ENCODE results near the gene MICALL2. TPM values are rescaled to one million over a fixed set of nuclear protein-coding genes. Genes with fewer than 3 reads are reported as not detected.
A peak's percentile ranks its signal among the peaks of the same experiment; 100 is the strongest.

The MICALL2 gene
- total RNA-seq, 2 donors from 2014 or later: 2.0 to 2.1 TPM

GRCh38 chr7:1395211-1396070 is 63.8 kb downstream of the MICALL2 start:
- H3K27ac Mint-ChIP-seq: no peak overlapping the region
- peak; percentile 49 for DNase-seq (ENCODE audit: low spot score)
- H3K9me3 Mint-ChIP-seq: no peaks in the 10 kb centered on the region
- H3K4me3 Mint-ChIP-seq: no peak overlapping the region
- H3K27me3 Mint-ChIP-seq: peaks cover 9 to 14% of the 10 kb centered on the region in 2 donors
- no peaks in the 10 kb centered on the region for H3K4me1 Mint-ChIP-seq (ENCODE audit: low read depth in 2 of 2)
- ATAC-seq: no peak
- H3K36me3 Mint-ChIP-seq: no peaks in the 10 kb centered on the region

DNA sequence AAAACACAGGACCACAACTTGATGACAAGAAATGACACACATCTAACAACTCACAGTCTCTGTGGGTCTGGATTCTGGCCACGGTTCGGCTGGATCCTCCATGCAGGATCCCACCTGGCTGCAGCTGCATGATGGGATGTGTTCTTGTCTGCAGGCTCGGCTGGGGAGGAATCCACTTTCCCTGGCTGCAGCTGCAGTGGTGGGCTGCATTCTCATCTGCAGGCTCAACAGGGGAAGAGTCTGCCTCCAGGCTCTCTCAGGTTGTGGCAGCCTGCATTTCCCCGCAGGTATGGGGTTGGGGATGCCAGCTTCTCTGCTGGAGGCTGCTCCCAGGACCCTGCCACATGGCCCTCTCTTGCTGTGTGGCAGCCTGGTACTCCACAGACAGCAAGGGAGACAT is 64.9 kb downstream of the MICALL2 start:
- no peak overlapping the region for H3K4me3 Mint-ChIP-seq
- DNase-seq (ENCODE audit: low spot score) (peak; percentile 15), ATAC-seq (no peak)
- no peak overlapping the region for H3K27ac Mint-ChIP-seq
- no peaks in the 10 kb centered on the region for H3K9me3 Mint-ChIP-seq
- H3K36me3 Mint-ChIP-seq: no peaks in the 10 kb centered on the region
- no peaks in the 10 kb centered on the region for H3K4me1 Mint-ChIP-seq (ENCODE audit: low read depth in 2 of 2)
- H3K27me3 Mint-ChIP-seq: peaks cover 12 to 19% of the 10 kb centered on the region in 2 donors

DNA sequence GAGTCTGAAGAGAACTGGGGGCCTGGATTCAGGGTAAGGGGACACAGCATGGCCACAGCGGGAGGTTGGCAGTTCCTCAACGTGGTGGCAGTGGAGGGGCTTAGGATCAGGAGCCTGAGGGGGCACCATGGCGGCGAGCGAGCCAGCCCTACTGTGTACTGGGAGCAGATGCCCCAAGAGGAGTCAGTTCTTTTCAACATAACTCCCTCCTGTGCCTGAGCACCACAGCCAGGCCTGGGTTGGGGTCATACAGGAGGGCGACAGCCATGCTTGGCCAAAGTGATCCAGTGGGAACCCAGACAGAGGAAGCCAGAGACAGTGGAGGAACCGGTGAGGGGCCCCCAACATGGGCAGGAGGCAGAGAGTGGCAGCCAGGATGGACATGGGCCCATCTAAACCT is 65.8 kb downstream of the MICALL2 start:
- peak; percentile 44 for DNase-seq (ENCODE audit: low spot score)
- Mint-ChIP-seq H3K27ac (no peak overlapping the region), H3K4me3 (no peak overlapping the region), H3K4me1 (ENCODE audit: low read depth in 2 of 2) (no peaks in the 10 kb centered on the region), H3K9me3 (no peaks in the 10 kb centered on the region), H3K36me3 (no peaks in the 10 kb centered on the region), H3K27me3 (peaks cover 14 to 19% of the 10 kb centered on the region in 2 donors)
- ATAC-seq: peak; percentile 20 to 31

GRCh38 chr7:1392556-1392955 is 66.7 kb downstream of the MICALL2 start:
- H3K9me3 Mint-ChIP-seq: no peaks in the 10 kb centered on the region
- no peaks in the 10 kb centered on the region for H3K36me3 Mint-ChIP-seq
- H3K27me3 Mint-ChIP-seq: peaks cover 12 to 13% of the 10 kb centered on the region in 2 donors
- no peak overlapping the region for H3K27ac Mint-ChIP-seq
- ATAC-seq: no peak
- no peak for DNase-seq (ENCODE audit: low spot score)
- H3K4me3 Mint-ChIP-seq: no peak overlapping the region
- H3K4me1 Mint-ChIP-seq (ENCODE audit: low read depth in 2 of 2): no peaks in the 10 kb centered on the region

DNA sequence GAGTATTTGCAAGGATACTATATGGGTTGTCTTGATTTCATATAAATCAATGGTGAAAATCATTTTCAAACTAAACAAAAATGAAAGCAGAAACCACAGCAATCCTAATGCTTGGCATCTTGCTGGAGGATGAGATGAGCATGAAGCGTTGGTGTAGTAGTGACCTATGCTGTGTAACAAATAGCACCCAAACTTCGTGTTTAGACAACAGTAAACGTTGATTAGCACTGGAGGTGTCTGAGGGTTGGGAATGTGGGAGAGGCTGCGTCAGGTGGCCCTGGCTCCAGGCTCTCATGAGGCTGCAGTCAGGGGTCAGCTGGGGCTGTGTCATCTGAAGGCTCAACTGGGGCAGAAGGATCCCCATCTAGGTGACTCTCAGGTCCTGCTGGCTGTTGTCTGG is 67.8 kb downstream of the MICALL2 start:
- ATAC-seq (no peak), DNase-seq (ENCODE audit: low spot score) (no peak)
- H3K4me3 Mint-ChIP-seq: no peak overlapping the region
- H3K27ac Mint-ChIP-seq: no peak overlapping the region
- H3K4me1 Mint-ChIP-seq (ENCODE audit: low read depth in 2 of 2): no peaks in the 10 kb centered on the region
- H3K9me3 Mint-ChIP-seq: no peaks in the 10 kb centered on the region
- H3K36me3 Mint-ChIP-seq: no peaks in the 10 kb centered on the region
- peaks cover 8 to 16% of the 10 kb centered on the region in 2 donors for H3K27me3 Mint-ChIP-seq

- peaks cover 18 to 22% of the 10 kb centered on the region in 2 donors for H3K27me3 Mint-ChIP-seq
Observed at GRCh38 chr7:1388703-1389335, 70.5 kb downstream of the MICALL2 start.

DNA sequence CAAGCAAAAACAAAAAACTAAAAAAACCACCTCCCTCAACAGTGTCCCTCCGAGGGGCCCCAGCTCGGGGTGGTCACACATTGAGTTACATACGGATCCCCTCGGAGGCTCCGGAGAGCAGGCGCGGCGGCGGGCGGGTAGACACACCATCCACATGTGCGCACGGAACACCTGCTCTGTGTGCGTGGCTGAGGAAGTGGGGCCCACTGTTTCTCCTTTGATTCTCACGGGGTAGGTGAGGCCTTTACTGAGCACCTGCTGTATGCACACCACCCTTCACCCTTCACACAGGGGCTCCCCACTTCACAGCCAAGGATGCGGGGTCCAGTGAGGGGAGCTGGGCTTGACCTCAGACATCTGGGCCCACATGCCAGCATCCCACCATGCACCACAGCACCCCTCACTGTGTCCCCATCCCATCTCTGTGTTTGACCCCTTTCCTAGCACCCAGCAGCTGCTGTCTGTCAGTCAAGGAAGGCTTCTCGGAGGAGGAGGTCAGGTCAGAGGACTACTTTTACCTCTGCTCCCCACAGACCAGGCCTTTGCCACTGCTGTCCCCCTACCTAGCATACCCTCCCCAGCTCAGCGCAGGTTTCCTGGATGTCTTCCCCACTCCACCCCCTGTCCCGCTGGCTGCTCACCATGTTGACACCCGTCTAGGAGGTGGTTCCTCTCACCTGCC is 71.1 kb downstream of the MICALL2 start:
- DNase-seq (ENCODE audit: low spot score) (peak; percentile 60), ATAC-seq (no peak)
- no peaks in the 10 kb centered on the region for H3K36me3 Mint-ChIP-seq
- H3K4me1 Mint-ChIP-seq (ENCODE audit: low read depth in 2 of 2): no peaks in the 10 kb centered on the region
- H3K27me3 Mint-ChIP-seq: peaks cover 18 to 22% of the 10 kb centered on the region in 2 donors
- no peak overlapping the region for H3K4me3 Mint-ChIP-seq
- H3K27ac Mint-ChIP-seq: no peak overlapping the region
- no peaks in the 10 kb centered on the region for H3K9me3 Mint-ChIP-seq

More at GRCh38 chr7:1388703-1389335, 70.5 kb downstream of the MICALL2 start:
- Mint-ChIP-seq H3K4me1 (ENCODE audit: low read depth in 2 of 2) (no peaks in the 10 kb centered on the region), H3K27ac (no peak overlapping the region), H3K9me3 (no peaks in the 10 kb centered on the region), H3K4me3 (no peak overlapping the region), H3K36me3 (no peaks in the 10 kb centered on the region)
- no peak for ATAC-seq
- peak; percentile 31 for DNase-seq (ENCODE audit: low spot score)

DNA sequence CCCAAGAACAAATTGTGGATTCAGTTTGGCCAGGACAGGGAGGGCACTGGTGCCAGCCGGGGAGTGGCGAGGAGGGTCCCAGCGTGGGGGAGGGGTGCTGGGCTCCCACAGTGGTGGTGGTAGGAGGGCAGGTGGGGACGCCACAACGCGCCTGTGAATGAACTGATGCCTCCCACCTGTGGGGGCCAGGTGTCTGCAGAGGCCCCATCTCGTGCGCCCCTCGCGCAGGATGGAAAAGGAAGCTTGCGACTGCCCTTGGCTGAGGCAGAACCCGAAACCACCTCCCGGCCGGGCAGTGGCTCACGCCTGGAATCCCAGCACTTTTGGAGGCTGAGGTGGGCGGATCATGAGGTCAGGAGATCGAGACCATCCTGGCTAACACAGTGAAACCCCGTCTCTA is 72.0 kb downstream of the MICALL2 start:
- no peaks in the 10 kb centered on the region for H3K4me1 Mint-ChIP-seq (ENCODE audit: low read depth in 2 of 2)
- no peaks in the 10 kb centered on the region for H3K9me3 Mint-ChIP-seq
- no peak for ATAC-seq
- H3K4me3 Mint-ChIP-seq: no peak overlapping the region
- H3K27me3 Mint-ChIP-seq: peaks cover 18 to 22% of the 10 kb centered on the region in 2 donors
- H3K27ac Mint-ChIP-seq: no peak overlapping the region
- no peaks in the 10 kb centered on the region for H3K36me3 Mint-ChIP-seq
- no peak for DNase-seq (ENCODE audit: low spot score)

DNA sequence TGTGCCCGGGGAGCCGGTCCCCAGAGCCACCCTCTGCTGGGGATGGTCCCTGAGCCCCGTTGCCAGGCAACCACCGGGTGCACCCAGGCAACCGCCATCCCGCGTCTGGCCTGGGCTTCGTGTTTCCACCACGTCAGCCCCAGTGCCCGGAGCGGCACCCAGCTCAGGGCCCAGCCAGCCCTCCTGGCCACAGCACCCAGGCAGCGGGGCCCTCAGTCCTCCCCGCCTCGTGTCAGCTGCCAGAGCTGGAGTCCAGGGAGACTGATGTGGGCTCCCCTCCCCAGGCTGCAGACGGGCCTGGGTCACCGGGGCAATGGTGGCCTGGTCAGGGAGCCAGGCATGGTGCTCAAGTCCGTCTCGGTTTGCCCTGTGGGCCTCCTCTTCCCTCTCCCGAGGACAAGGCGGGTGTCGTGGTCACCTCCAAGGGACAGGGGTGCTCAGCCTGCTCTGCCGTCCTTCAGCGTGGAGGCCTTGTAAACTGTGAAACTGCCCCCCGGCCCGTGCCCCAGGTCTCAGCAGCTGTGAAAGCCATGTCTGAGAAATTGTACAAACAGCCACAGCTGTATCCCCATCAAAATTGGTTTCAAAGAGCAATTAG is 72.5 kb downstream of the MICALL2 start:
- Mint-ChIP-seq H3K9me3 (no peaks in the 10 kb centered on the region), H3K27ac (no peak overlapping the region), H3K36me3 (no peaks in the 10 kb centered on the region), H3K4me3 (no peak overlapping the region), H3K4me1 (ENCODE audit: low read depth in 2 of 2) (no peaks in the 10 kb centered on the region), H3K27me3 (peaks cover 18 to 22% of the 10 kb centered on the region in 2 donors)
- ATAC-seq: no peak
- no peak for DNase-seq (ENCODE audit: low spot score)

DNA sequence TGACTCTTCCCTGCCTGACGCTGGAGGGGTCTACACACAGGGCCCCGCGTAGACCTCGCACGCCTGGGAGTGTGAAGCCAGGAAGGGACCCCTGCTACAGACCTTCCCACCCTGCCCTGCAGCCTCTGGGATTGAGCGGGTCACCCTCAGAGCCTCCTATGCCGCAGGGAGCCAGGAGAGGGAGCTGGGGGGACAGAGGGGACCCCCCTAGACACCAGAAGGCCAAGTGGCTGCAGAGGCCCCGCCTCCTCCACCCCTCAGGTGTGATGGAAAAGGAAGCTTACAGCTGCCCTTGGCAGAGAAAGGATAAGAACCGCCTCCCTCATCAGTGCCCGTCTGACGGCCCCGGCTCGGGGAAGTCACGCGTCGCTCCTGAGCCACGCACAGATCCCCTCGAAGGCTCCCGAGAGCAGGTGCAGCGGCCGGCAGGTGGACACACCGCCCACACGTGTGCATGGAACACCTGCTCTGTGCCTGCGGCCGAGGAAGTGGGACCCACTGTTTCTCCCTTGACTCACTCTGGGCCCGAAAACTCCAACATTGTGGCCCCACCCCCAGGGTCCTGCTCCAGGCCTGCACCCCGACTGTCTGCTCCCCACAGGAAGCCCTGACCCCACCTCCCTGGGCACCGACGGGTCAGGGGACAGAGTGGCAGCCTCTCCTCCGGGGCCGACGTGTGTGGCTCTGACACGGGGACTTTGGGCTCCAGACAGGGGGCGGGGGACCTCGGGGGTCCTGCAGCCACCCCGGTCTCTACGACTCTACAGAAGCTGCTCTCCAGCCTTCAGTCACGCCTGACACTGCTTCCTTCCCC is 73.3 kb downstream of the MICALL2 start:
- Mint-ChIP-seq H3K27ac (no peak overlapping the region), H3K9me3 (no peaks in the 10 kb centered on the region), H3K4me1 (ENCODE audit: low read depth in 2 of 2) (no peaks in the 10 kb centered on the region), H3K36me3 (no peaks in the 10 kb centered on the region), H3K4me3 (no peak overlapping the region), H3K27me3 (peaks cover 18 to 22% of the 10 kb centered on the region in 2 donors)
- peak in 1 of 2 donors; percentile 13 for ATAC-seq
- DNase-seq (ENCODE audit: low spot score): no peak

DNA sequence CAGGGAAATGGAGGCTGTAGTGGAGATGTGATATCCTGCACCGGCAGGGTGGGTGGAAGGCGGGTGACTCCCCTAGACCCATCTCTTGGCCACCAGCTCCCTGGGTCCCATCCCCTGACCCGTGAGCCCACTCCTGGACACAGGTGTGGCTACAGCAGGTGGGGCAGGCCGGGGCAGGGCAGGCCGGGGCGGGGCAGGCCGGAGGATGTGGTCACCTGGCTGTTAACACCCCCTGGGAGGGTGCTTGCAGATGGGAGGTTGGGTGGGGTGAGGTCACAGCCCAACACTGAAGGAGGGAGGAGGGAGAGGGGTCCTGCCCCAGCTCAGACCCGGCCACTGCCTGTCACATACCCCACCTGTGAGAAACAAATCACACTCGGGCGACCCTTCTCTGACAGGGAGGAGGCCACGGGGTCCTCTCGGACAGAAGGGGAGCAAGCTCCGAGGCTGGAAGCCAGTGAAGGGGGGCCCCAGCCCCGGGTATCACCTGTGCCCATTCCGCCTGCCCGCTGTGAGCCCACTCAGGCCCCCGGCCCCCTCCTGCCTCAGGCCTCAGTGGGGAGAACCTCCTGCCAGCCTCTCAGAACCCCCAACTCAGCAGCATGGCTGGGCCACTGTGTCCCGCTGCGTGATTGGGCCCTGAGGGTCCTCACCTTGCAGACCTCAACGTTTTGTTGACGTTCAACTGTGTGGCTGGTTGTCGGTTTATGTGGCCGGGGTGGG is 74.0 kb downstream of the MICALL2 start:
- peaks cover 14 to 18% of the 10 kb centered on the region in 2 donors for H3K27me3 Mint-ChIP-seq

More for the DNA sequence above, 74.0 kb downstream of the MICALL2 start:
- Mint-ChIP-seq H3K4me3 (no peak overlapping the region), H3K27ac (no peak overlapping the region), H3K9me3 (no peaks in the 10 kb centered on the region), H3K36me3 (no peaks in the 10 kb centered on the region), H3K4me1 (ENCODE audit: low read depth in 2 of 2) (no peaks in the 10 kb centered on the region)
- DNase-seq (ENCODE audit: low spot score): no peak
- no peak for ATAC-seq
